HCT116 (cell line): ENCODE measurements around the gene TPST1. TPM values are rescaled to one million over a fixed set of nuclear protein-coding genes. Genes with fewer than 3 reads are reported as not detected.

Source experiments
- ATAC-seq: fragments of 200-7000 bp; cut with Tn5 transposase; 2 replicates; pipeline ENCODE4 v1.9.1; 2020; ENCODE audit warnings: mild to moderate bottlenecking, moderate library complexity
- BruUV-seq: library from RNA; stranded (reverse); fragments of 400-500 nt; replicated peaks from 2 replicates; lab custom pipeline; 2021; lab: Mats Ljungman, UMichigan
- CTCF ChIA-PET: fragments of 300-600 bp; sonication (Branson Sonifier 250); formaldehyde crosslinking; loops from one replicate; lab custom pipeline; 2021; ENCODE audit warnings: antibody characterized with exemption; lab: Charles Lee
- POLR2A ChIA-PET: fragments of 300-600, 350-600 bp; sonication (Branson Sonifier 250); formaldehyde crosslinking; loops from one replicate; lab custom pipeline; 2021; ENCODE audit warnings: antibody characterized with exemption; lab: Charles Lee
- RAD21 ChIA-PET, 2 experiments: fragments of 300-600 bp; sonication (Branson Sonifier 250); formaldehyde crosslinking; loops; one replicate each; lab custom pipeline; 2023; ENCODE audit warnings: low total read pairs in 2 of 2; ENCODE audit not compliant: uncharacterized antibody in 2 of 2, unreplicated experiment in 2 of 2, low non-redundant PET in 1 of 2; lab: Charles Lee
- DNase-seq: peaks from one replicate; pipeline ENCODE4 v3.0.0-alpha.2; 2010; ENCODE audit warnings: low read depth, low spot score
- H2AFZ ChIP-seq: fragments of 200-600 bp; shearing (Covaris generic), sonication (generic); 2 replicates; pipeline ENCODE4 v1.6.1; 2017; ENCODE audit warnings: low read depth, mixed run types, mixed read lengths, antibody characterized with exemption, low read length; ENCODE audit not compliant: poor library complexity, severe bottlenecking
- H3K27ac ChIP-seq: 2 replicates; pipeline ENCODE4 v1.5.1; 2012; ENCODE audit warnings: low read depth, low read length
- H3K27me3 ChIP-seq: fragments of 200-600 bp; sonication (generic); 2 replicates; pipeline ENCODE4 v1.6.1; 2016; ENCODE audit warnings: mixed run types, low read length, mixed read lengths; ENCODE audit not compliant: insufficient read depth
- H3K36me3 ChIP-seq, 2 experiments: fragments of 200-500 bp in 1 of 2; fragments of 200-600 bp in 1 of 2; sonication (Bioruptor generic) in 1 of 2; sonication (generic) in 1 of 2; 2 replicates each; pipeline versions ENCODE4 v1.5.1 to v1.6.1; 2014 to 2016; ENCODE audit warnings: low read length in 2 of 2, inconsistent platforms in 1 of 2, mixed read lengths in 1 of 2, mixed run types in 1 of 2; ENCODE audit not compliant: insufficient read depth in 2 of 2, control insufficient read depth in 1 of 2
- H3K4me1 ChIP-seq, 2 experiments: fragments of 200-600 bp in 1 of 2; sonication (generic) in 1 of 2; 2 replicates each; pipeline versions ENCODE4 v1.5.1 to v1.6.1; 2012 to 2017; ENCODE audit warnings: low read length in 2 of 2, inconsistent platforms in 1 of 2, mild to moderate bottlenecking in 1 of 2, mixed read lengths in 1 of 2, mixed run types in 1 of 2, moderate library complexity in 1 of 2; ENCODE audit not compliant: insufficient read depth in 2 of 2, control insufficient read depth in 1 of 2
- H3K4me2 ChIP-seq: fragments of 200-600 bp; sonication (generic); 2 replicates; pipeline ENCODE4 v1.6.1; 2017; ENCODE audit warnings: mixed run types, low read length, mixed read lengths
- H3K4me3 ChIP-seq, 2 experiments: fragments of 200-600 bp in 1 of 2; sonication (generic) in 1 of 2; replicated peaks in 1 of 2; 2 replicates each; pipeline ENCODE4 v1.5.1; 2011 to 2016; ENCODE audit warnings: low read length in 2 of 2, control low read depth in 1 of 2, low read depth in 1 of 2, mild to moderate bottlenecking in 1 of 2, mixed read lengths in 1 of 2, mixed run types in 1 of 2
- H3K79me2 ChIP-seq: fragments of 200-600 bp; sonication (generic); 2 replicates; pipeline ENCODE4 v1.6.1; 2017; ENCODE audit warnings: mild to moderate bottlenecking, mixed run types, low read length, moderate library complexity, mixed read lengths; ENCODE audit not compliant: insufficient read depth
- H3K9ac ChIP-seq: fragments of 200-600 bp; sonication (generic); 2 replicates; pipeline ENCODE4 v1.6.1; 2016; ENCODE audit warnings: low read length, mixed read lengths
- H3K9me2 ChIP-seq: fragments of 200-600 bp; sonication (generic), shearing (Covaris generic); 2 replicates; pipeline ENCODE4 v1.6.1; 2017; ENCODE audit warnings: mixed run types, mild to moderate bottlenecking, moderate library complexity; ENCODE audit not compliant: insufficient read depth
- H3K9me3 ChIP-seq, 2 experiments: fragments of 200-500 bp in 1 of 2; fragments of 200-600 bp in 1 of 2; sonication (Bioruptor generic) in 1 of 2; sonication (generic) in 1 of 2; 2 replicates each; pipeline ENCODE4 v1.6.1; 2014 to 2017; ENCODE audit warnings: low read length in 2 of 2, mixed read lengths in 2 of 2, inconsistent platforms in 1 of 2, low read depth in 1 of 2, mild to moderate bottlenecking in 1 of 2, mixed run types in 1 of 2, moderate library complexity in 1 of 2; ENCODE audit not compliant: control insufficient read depth in 1 of 2, insufficient read depth in 1 of 2
- H4K20me1 ChIP-seq: fragments of 200-600 bp; sonication (generic), shearing (Covaris generic); 2 replicates; pipeline ENCODE4 v1.6.1; 2017; ENCODE audit warnings: mixed run types, mild to moderate bottlenecking, moderate library complexity; ENCODE audit not compliant: insufficient read depth
- CBX3 ChIP-seq: IDR thresholded peaks from 2 replicates; pipeline ENCODE4 v1.6.1; 2012; ENCODE audit warnings: low read depth
- EGR1 ChIP-seq: IDR thresholded peaks from 2 replicates; pipeline ENCODE4 v1.6.1; 2012; ENCODE audit warnings: low read depth
- POLR2A ChIP-seq: IDR thresholded peaks from 2 replicates; pipeline ENCODE4 v1.7.0; 2011; ENCODE audit warnings: borderline replicate concordance; ENCODE audit not compliant: insufficient read depth, insufficient read length; ENCODE audit errors: extremely low read depth
- RAD21 ChIP-seq: IDR thresholded peaks from 2 replicates; pipeline ENCODE4 v1.6.1; 2012; ENCODE audit warnings: low read depth, mild to moderate bottlenecking
- SRF ChIP-seq: IDR thresholded peaks from 2 replicates; pipeline ENCODE4 v1.6.1; 2012; ENCODE audit warnings: low read depth
- ZFX ChIP-seq: fragments of 450-650 bp; IDR thresholded peaks from 2 replicates; pipeline ENCODE4 v1.6.1; 2017
- ZNF274 ChIP-seq: fragments of 200-500 bp; sonication (Bioruptor generic); IDR thresholded peaks from 2 replicates; pipeline ENCODE4 v1.6.1; 2014; ENCODE audit warnings: mild to moderate bottlenecking, low read depth, low read length, inconsistent platforms
- intact Hi-C: fragments of 100-400 bp; cut with micrococcal nuclease; formaldehyde crosslinking; loops from 2 replicates; pipeline ENCODE4 v1.10.0; 2022
- total RNA-seq: library from RNA; stranded (reverse); gene quantifications from one replicate; pipeline ENCODE4 v1.2.1, GENCODE V29; 2021; ENCODE audit not compliant: unreplicated experiment
- TF ChIP-seq, protein P1 (sequence below): IDR thresholded peaks from 2 replicates; pipeline ENCODE4 v1.6.1; 2011; ENCODE audit warnings: mild to moderate bottlenecking, low read length, moderate library complexity; ENCODE audit not compliant: insufficient replicate concordance; ENCODE audit errors: extremely low read depth
- TF ChIP-seq, protein P2 (sequence below), 3 experiments: fragments of 200-600 bp in 1 of 3; sonication (generic) in 1 of 3; IDR thresholded peaks in 2 of 3; conservative IDR thresholded peaks in 1 of 3; 2 replicates each; pipeline ENCODE4 v1.5.1; 2012 to 2017; ENCODE audit warnings: low read depth in 2 of 3, low read length in 2 of 3, antibody characterized with exemption in 1 of 3, borderline replicate concordance in 1 of 3, control low read depth in 1 of 3, mild to moderate bottlenecking in 1 of 3, mixed read lengths in 1 of 3, mixed run types in 1 of 3, moderate library complexity in 1 of 3; ENCODE audit not compliant: insufficient read depth in 1 of 3

Gene TPST1
- total RNA-seq, 1 experiment from 2014 or later: 11.4 TPM

DNA sequence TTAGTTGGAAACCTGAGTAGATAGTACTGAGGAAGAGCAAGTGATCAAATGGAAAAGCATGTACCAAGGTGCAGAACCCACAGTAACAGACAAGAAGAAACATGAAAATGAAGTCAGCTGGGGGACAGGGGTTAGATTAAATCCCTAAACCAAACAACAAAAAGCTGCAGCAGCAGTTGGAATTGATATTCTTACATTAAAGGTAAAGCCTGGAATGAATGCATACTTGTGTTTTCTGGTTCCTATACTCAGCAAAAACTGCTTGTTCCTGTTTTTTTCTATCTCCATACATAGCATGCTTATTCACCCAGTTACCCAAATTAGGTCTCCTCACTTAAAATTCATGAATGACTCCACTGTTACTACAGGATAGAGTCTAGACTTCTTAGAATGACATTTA is 92.4 kb downstream of the TPST1 start:
- H2AFZ ChIP-seq: no peak overlapping the region
- no peak overlapping the region for H3K9ac ChIP-seq
- peaks cover 0 to 17% of the 10 kb centered on the region in 2 experiments; a peak in 1 of 4 replicates for H3K9me3 ChIP-seq
- intact Hi-C loops: no loop called here
- H3K27me3 ChIP-seq: no peaks in the 10 kb centered on the region
- H3K79me2 ChIP-seq: no peaks in the 10 kb centered on the region
- ATAC-seq: no peak
- H3K9me2 ChIP-seq: no peaks in the 10 kb centered on the region
- H4K20me1 ChIP-seq: no peaks in the 10 kb centered on the region
- ChIA-PET RAD21 (no interaction called here), POLR2A (no interaction called here), CTCF (no interaction called here)
- no peak for DNase-seq
- no peaks in the 10 kb centered on the region for H3K36me3 ChIP-seq
- H3K4me2 ChIP-seq: no peak overlapping the region
- TF ChIP-seq, protein P1, sequence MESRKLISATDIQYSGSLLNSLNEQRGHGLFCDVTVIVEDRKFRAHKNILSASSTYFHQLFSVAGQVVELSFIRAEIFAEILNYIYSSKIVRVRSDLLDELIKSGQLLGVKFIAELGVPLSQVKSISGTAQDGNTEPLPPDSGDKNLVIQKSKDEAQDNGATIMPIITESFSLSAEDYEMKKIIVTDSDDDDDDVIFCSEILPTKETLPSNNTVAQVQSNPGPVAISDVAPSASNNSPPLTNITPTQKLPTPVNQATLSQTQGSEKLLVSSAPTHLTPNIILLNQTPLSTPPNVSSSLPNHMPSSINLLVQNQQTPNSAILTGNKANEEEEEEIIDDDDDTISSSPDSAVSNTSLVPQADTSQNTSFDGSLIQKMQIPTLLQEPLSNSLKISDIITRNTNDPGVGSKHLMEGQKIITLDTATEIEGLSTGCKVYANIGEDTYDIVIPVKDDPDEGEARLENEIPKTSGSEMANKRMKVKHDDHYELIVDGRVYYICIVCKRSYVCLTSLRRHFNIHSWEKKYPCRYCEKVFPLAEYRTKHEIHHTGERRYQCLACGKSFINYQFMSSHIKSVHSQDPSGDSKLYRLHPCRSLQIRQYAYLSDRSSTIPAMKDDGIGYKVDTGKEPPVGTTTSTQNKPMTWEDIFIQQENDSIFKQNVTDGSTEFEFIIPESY: no peak
- TF ChIP-seq POLR2A: no peak
- TF ChIP-seq EGR1: no peak
- TF ChIP-seq, protein P2, sequence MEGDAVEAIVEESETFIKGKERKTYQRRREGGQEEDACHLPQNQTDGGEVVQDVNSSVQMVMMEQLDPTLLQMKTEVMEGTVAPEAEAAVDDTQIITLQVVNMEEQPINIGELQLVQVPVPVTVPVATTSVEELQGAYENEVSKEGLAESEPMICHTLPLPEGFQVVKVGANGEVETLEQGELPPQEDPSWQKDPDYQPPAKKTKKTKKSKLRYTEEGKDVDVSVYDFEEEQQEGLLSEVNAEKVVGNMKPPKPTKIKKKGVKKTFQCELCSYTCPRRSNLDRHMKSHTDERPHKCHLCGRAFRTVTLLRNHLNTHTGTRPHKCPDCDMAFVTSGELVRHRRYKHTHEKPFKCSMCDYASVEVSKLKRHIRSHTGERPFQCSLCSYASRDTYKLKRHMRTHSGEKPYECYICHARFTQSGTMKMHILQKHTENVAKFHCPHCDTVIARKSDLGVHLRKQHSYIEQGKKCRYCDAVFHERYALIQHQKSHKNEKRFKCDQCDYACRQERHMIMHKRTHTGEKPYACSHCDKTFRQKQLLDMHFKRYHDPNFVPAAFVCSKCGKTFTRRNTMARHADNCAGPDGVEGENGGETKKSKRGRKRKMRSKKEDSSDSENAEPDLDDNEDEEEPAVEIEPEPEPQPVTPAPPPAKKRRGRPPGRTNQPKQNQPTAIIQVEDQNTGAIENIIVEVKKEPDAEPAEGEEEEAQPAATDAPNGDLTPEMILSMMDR (IDR thresholded peaks at IDR 0.05 in 2 of 3, conservative IDR thresholded peaks at IDR 0.05 in 1 of 3; ENCODE audit: borderline replicate concordance in 1 of 3, insufficient read depth in 1 of 3, low read depth in 2 of 3, low read length in 2 of 3): no peak
- no peak for TF ChIP-seq SRF
- TF ChIP-seq ZFX: no peak
- TF ChIP-seq RAD21: no peak
- no peak for TF ChIP-seq ZNF274
- no peak for TF ChIP-seq CBX3
- no TSS peak for BruUV-seq
- H3K4me1 ChIP-seq: peaks cover 0 to 5% of the 10 kb centered on the region in 2 experiments; a peak in 2 of 4 replicates
- no peak overlapping the region for H3K4me3 ChIP-seq
- H3K27ac ChIP-seq: no peak overlapping the region
